H1 (cell line): ENCODE results near the gene ADAM12. TPM values are rescaled to one million over a fixed set of nuclear protein-coding genes. Genes with fewer than 3 reads are reported as not detected.

Experiments
- CTCF ChIA-PET: fragments of 300-600 bp; sonication (Branson Sonifier 250); formaldehyde crosslinking; loops from one replicate; lab custom pipeline; 2021; ENCODE audit not compliant: partially characterized antibody; lab: Charles Lee
- POLR2A ChIA-PET: fragments of 300-600 bp; sonication (Branson Sonifier 250); formaldehyde crosslinking; loops from one replicate; lab custom pipeline; 2021; ENCODE audit warnings: inconsistent platforms; ENCODE audit not compliant: partially characterized antibody; lab: Charles Lee
- DNase-seq, 2 experiments: peaks; one replicate each; pipeline versions ENCODE4 v3.0.0 to v3.0.0-alpha.2; 2010 to 2022; ENCODE audit warnings: low spot score in 2 of 2, low read depth in 1 of 2, mixed read lengths in 1 of 2
- FAIRE-seq: peaks from 2 replicates; lab custom pipeline; 2011; peaks lifted over from hg19 to GRCh38; lab: Jason Lieb, UNC
- H2AFZ ChIP-seq: 2 replicates; pipeline ENCODE4 v1.8.1; 2012; ENCODE audit warnings: low read length, inconsistent platforms
- H2AK5ac ChIP-seq: 2 replicates; pipeline ENCODE4 v1.6.1; 2013; ENCODE audit warnings: low read depth, low read length
- H2BK120ac ChIP-seq: replicated peaks from 2 replicates; pipeline ENCODE3; 2013; ENCODE audit warnings: low read depth, low read length, inconsistent platforms
- H2BK12ac ChIP-seq: 2 replicates; pipeline ENCODE4 v1.6.1; 2013; ENCODE audit warnings: low read depth, low read length
- H2BK15ac ChIP-seq: 2 replicates; pipeline ENCODE4 v1.6.1; 2013; ENCODE audit warnings: low read length
- H2BK20ac ChIP-seq: 2 replicates; pipeline ENCODE4 v1.6.1; 2013; ENCODE audit warnings: low read length
- H2BK5ac ChIP-seq: 2 replicates; pipeline ENCODE4 v1.6.1; 2013; ENCODE audit warnings: low read depth, low read length
- H3K14ac ChIP-seq: 2 replicates; pipeline ENCODE4 v1.6.1; 2013; ENCODE audit warnings: inconsistent platforms; ENCODE audit not compliant: insufficient read length
- H3K18ac ChIP-seq: 2 replicates; pipeline ENCODE4 v1.6.1; 2013; ENCODE audit warnings: low read length; ENCODE audit errors: extremely low read depth
- H3K23ac ChIP-seq: 2 replicates; pipeline ENCODE4 v1.6.1; 2013; ENCODE audit warnings: inconsistent platforms; ENCODE audit not compliant: insufficient read length
- H3K23me2 ChIP-seq: 2 replicates; pipeline ENCODE4 v1.6.1; 2013; ENCODE audit warnings: low read depth, low read length
- H3K27ac ChIP-seq: 2 replicates; pipeline ENCODE4 v1.6.1; 2011; ENCODE audit warnings: low read depth, low read length, inconsistent platforms
- H3K27me3 ChIP-seq, 4 experiments: replicated peaks in 1 of 4; 1 replicate in 1 of 4; 2 replicates in 3 of 4; pipeline versions ENCODE4 v1.6.1 to v1.8.1; 2011 to 2013; ENCODE audit warnings: low read length in 3 of 4, mild to moderate bottlenecking in 3 of 4, inconsistent platforms in 2 of 4, mixed read lengths in 2 of 4, moderate library complexity in 1 of 4; ENCODE audit not compliant: control insufficient read depth in 3 of 4, insufficient read depth in 3 of 4; ENCODE audit errors: extremely low read depth in 1 of 4
- H3K36me3 ChIP-seq, 4 experiments: 2 replicates each; pipeline versions ENCODE4 v1.6.1 to v1.8.1; 2011 to 2013; ENCODE audit warnings: mild to moderate bottlenecking in 4 of 4, low read length in 3 of 4, moderate library complexity in 2 of 4, control low read depth in 1 of 4, inconsistent platforms in 1 of 4; ENCODE audit not compliant: insufficient read depth in 4 of 4, control insufficient read depth in 2 of 4
- H3K4ac ChIP-seq: replicated peaks from 2 replicates; pipeline ENCODE3; 2013; ENCODE audit warnings: low read length, low read depth, mixed read lengths, inconsistent platforms; ENCODE audit not compliant: insufficient read length
- H3K4me1 ChIP-seq, 4 experiments: replicated peaks in 1 of 4; 1 replicate in 1 of 4; 2 replicates in 3 of 4; pipeline versions ENCODE4 v1.6.1 to v1.8.1; 2011 to 2013; ENCODE audit warnings: low read length in 3 of 4, inconsistent platforms in 2 of 4, mixed read lengths in 1 of 4; ENCODE audit not compliant: insufficient read depth in 4 of 4, control insufficient read depth in 3 of 4
- H3K4me2 ChIP-seq, 2 experiments: 2 replicates each; pipeline versions ENCODE4 v1.6.1 to v1.8.1; 2011 to 2013; ENCODE audit warnings: low read depth in 2 of 2, low read length in 2 of 2, control low read depth in 1 of 2, inconsistent platforms in 1 of 2, mild to moderate bottlenecking in 1 of 2; ENCODE audit not compliant: insufficient read depth in 1 of 2
- H3K4me3 ChIP-seq, 4 experiments: fragments of 200-600, 300-600 bp in 1 of 4; sonication (generic), shearing (Covaris generic), sonication (Bioruptor Twin) in 1 of 4; 2 replicates each; pipeline versions ENCODE4 v1.5.1 to v1.8.1; 2011 to 2016; ENCODE audit warnings: low read length in 4 of 4, low read depth in 3 of 4, control low read depth in 2 of 4, inconsistent platforms in 2 of 4, mild to moderate bottlenecking in 2 of 4, mixed read lengths in 1 of 4, moderate library complexity in 1 of 4; ENCODE audit not compliant: insufficient read depth in 2 of 4; ENCODE audit errors: extremely low read depth in 1 of 4
- H3K56ac ChIP-seq: replicated peaks from 2 replicates; pipeline ENCODE3; 2013; ENCODE audit warnings: low read depth, mild to moderate bottlenecking, mixed read lengths, low read length, inconsistent platforms; ENCODE audit not compliant: insufficient read length
- H3K79me1 ChIP-seq: 2 replicates; pipeline ENCODE4 v1.6.1; 2013; ENCODE audit warnings: low read depth, low read length, control low read depth
- H3K79me2 ChIP-seq, 2 experiments: 2 replicates each; pipeline versions ENCODE4 v1.6.1 to v1.8.1; 2012 to 2013; ENCODE audit warnings: low read length in 2 of 2, mild to moderate bottlenecking in 2 of 2, inconsistent platforms in 1 of 2; ENCODE audit not compliant: insufficient read depth in 2 of 2, control insufficient read depth in 1 of 2
- H3K9ac ChIP-seq, 4 experiments: replicated peaks in 1 of 4; 1 replicate in 1 of 4; 2 replicates in 3 of 4; pipeline versions ENCODE4 v1.6.1 to v1.8.1; 2011 to 2013; ENCODE audit warnings: low read depth in 3 of 4, low read length in 3 of 4, control low read depth in 2 of 4, mild to moderate bottlenecking in 2 of 4, moderate library complexity in 2 of 4, inconsistent platforms in 1 of 4; ENCODE audit errors: extremely low read depth in 1 of 4
- H3K9me3 ChIP-seq, 2 experiments: 2 replicates each; pipeline versions ENCODE4 v1.6.1 to v1.8.1; 2012 to 2013; ENCODE audit warnings: mild to moderate bottlenecking in 2 of 2, moderate library complexity in 2 of 2, control low read depth in 1 of 2, inconsistent platforms in 1 of 2, low read depth in 1 of 2, low read length in 1 of 2, mixed read lengths in 1 of 2; ENCODE audit not compliant: insufficient read depth in 2 of 2
- H4K20me1 ChIP-seq, 2 experiments: replicated peaks in 1 of 2; 2 replicates each; pipeline versions ENCODE3 to v1.8.1; 2011 to 2013; ENCODE audit warnings: inconsistent platforms in 2 of 2, low read length in 2 of 2, mild to moderate bottlenecking in 1 of 2; ENCODE audit not compliant: insufficient read depth in 2 of 2, control insufficient read depth in 1 of 2
- H4K5ac ChIP-seq: 2 replicates; pipeline ENCODE4 v1.6.1; 2013; ENCODE audit warnings: low read length, low read depth, mixed read lengths, inconsistent platforms; ENCODE audit not compliant: insufficient read length
- H4K8ac ChIP-seq: 2 replicates; pipeline ENCODE4 v1.8.0; 2013; ENCODE audit warnings: mild to moderate bottlenecking, moderate library complexity, low read length, inconsistent platforms; ENCODE audit not compliant: insufficient read depth; ENCODE audit errors: extremely low read depth
- H4K91ac ChIP-seq: replicated peaks from 2 replicates; pipeline ENCODE3; 2013; ENCODE audit warnings: low read length, mixed read lengths, inconsistent platforms; ENCODE audit not compliant: insufficient read length
- CTBP2 ChIP-seq: IDR thresholded peaks from 2 replicates; pipeline ENCODE4 v1.7.0; 2011; ENCODE audit warnings: borderline replicate concordance, mild to moderate bottlenecking, moderate library complexity, mixed read lengths, low read length; ENCODE audit not compliant: insufficient read depth, insufficient read length
- EP300 ChIP-seq, 2 experiments: IDR thresholded peaks; 1 replicate in 1 of 2; 2 replicates in 1 of 2; pipeline ENCODE4 v1.6.1; 2011 to 2012; ENCODE audit warnings: low read depth in 2 of 2, low read length in 2 of 2, mild to moderate bottlenecking in 2 of 2, borderline replicate concordance in 1 of 2, inconsistent platforms in 1 of 2, moderate library complexity in 1 of 2
- GTF2F1 ChIP-seq: IDR thresholded peaks from 2 replicates; pipeline ENCODE4 v1.6.1; 2012; ENCODE audit warnings: low read depth, low read length, improper control_type of control experiment, borderline replicate concordance
- HDAC2 ChIP-seq, 2 experiments: fragments of 300-600 bp in 1 of 2; sonication (generic) in 1 of 2; IDR thresholded peaks; 2 replicates each; pipeline ENCODE4 v1.6.1; 2011 to 2012; ENCODE audit warnings: low read depth in 2 of 2, low read length in 2 of 2, mild to moderate bottlenecking in 2 of 2, moderate library complexity in 2 of 2, borderline replicate concordance in 1 of 2, inconsistent platforms in 1 of 2
- HDAC6 ChIP-seq: IDR thresholded peaks from one replicate; pipeline ENCODE4 v1.7.1; 2012; ENCODE audit warnings: low read depth, mild to moderate bottlenecking, inconsistent platforms, low read length, moderate library complexity
- KDM5A ChIP-seq: fragments of 200-600 bp; IDR thresholded peaks from 2 replicates; pipeline ENCODE4 v1.7.1; 2012; ENCODE audit warnings: mild to moderate bottlenecking, low read length, inconsistent platforms, mixed read lengths
- NANOG ChIP-seq: IDR thresholded peaks from 2 replicates; pipeline ENCODE4 v1.6.1; 2011; ENCODE audit warnings: low read length, low read depth, mild to moderate bottlenecking, inconsistent platforms; ENCODE audit not compliant: insufficient read depth, poor library complexity, severe bottlenecking
- RAD21 ChIP-seq, 2 experiments: IDR thresholded peaks in 1 of 2; conservative IDR thresholded peaks in 1 of 2; 2 replicates each; pipeline ENCODE4 v1.6.1; 2011; ENCODE audit warnings: low read depth in 2 of 2, low read length in 2 of 2, improper control_type of control experiment in 1 of 2, inconsistent platforms in 1 of 2, mild to moderate bottlenecking in 1 of 2, moderate library complexity in 1 of 2
- RNF2 ChIP-seq: fragments of 200-900, 300-1000 bp; sonication (generic); IDR thresholded peaks from 2 replicates; pipeline ENCODE4 v1.7.1; 2016; ENCODE audit warnings: borderline replicate concordance, low read depth, mild to moderate bottlenecking, antibody characterized with exemption, low read length; ENCODE audit not compliant: poor library complexity, severe bottlenecking; ENCODE audit errors: missing control alignments
- SP1 ChIP-seq: IDR thresholded peaks from 2 replicates; pipeline ENCODE4 v1.6.1; 2011; ENCODE audit warnings: low read depth, low read length
- WGBS, 2 experiments: shearing (Covaris generic) in 1 of 2; methylation state at CpG; one replicate each; pipeline versions ENCODE4 v1.1.6 to v1.1.7; 2013 to 2015; ENCODE audit warnings: low lambda C conversion rate in 2 of 2, mixed read lengths in 2 of 2, inconsistent platforms in 1 of 2, low coverage in 1 of 2, missing lambda C conversion rate in 1 of 2; ENCODE audit not compliant: insufficient replicate concordance in 2 of 2, insufficient coverage in 1 of 2, insufficient read length in 1 of 2; ENCODE audit errors: extremely low coverage in 1 of 2, missing lambda C conversion rate in 1 of 2; 5-methylcytosine and 5-hydroxymethylcytosine counted together
- polyA plus RNA-seq, 7 experiments: library from polyadenylated mRNA; depleted of rRNA in 3 of 7; stranded (reverse) in 5 of 7; unstranded in 2 of 7; fragments of >200 nt in 5 of 7; fragments of 200-250 nt in 2 of 7; gene quantifications; 1 replicate in 5 of 7; 2 replicates in 1 of 7; 4 replicates in 1 of 7; pipeline versions ENCODE4 v1.2.1 to v1.2.3, GENCODE V29; 2011 to 2013; ENCODE audit warnings: missing spikeins in 2 of 7, mixed read lengths in 2 of 7
- total RNA-seq: library from RNA; stranded (reverse); fragmentation: NEBNext Ultra II Directional; extraction: Animal tissue kit (Norgen Biotek cat#: 25700); gene quantifications from 2 replicates; pipeline ENCODE4 v1.2.1, GENCODE V29; 2021

The ADAM12 gene
- total and polyA plus RNA-seq, 2 of the 8 experiments (the other 6 are each of a cell fraction or from before 2014, with no cell fraction given): 0.07 to 0.17 TPM

DNA sequence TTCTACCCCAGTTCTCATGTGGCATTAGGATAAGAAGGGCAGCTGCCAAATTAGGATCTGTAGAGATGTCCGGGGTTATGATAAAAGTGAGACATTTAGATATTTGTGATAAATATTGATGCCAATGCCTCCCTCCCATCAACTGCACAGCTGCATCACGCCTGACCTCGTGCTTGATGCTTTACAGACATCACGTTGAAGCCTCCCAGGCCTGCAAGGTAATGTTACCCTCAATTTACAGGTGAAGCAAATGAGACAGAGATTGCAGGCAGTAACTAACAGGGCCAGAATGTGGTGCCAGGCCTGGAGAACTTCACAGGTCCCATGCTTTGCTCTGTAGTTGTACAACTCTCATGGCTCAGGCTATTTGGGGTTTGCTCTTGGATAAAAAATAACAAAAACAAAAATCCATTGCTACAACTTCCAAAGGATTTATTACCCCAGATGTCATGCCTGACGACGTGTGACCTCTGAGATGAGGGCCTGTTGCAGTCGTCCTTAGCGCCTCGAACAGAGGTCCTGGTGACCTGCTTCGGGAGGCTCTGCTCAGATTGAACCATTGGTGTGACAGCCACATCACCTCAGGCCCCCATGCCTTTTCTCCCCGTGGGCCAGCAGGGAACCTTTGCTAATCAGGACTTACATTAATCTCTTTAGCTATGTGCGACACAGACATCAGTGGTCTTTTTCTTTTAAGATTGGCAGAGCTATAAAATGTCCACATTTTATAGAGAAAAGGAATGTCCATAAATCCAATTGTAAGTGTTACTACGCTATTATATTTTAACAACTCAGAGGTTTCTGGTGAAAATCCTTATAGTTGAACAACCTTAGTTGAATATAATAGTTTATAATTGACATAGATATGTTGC lies 169.3 kb downstream of the ADAM12 start:
- CTCF ChIA-PET: no interaction called here
- no peak overlapping the region for H2BK5ac ChIP-seq
- H3K23me2 ChIP-seq: no peaks in the 10 kb centered on the region
- no peak overlapping the region for H4K5ac ChIP-seq
- H3K79me1 ChIP-seq: no peaks in the 10 kb centered on the region
- peaks cover 0 to 4% (median 3%) of the 10 kb centered on the region in 4 experiments; a peak in 4 of 7 replicates for H3K4me1 ChIP-seq
- no peak overlapping the region for H2AK5ac ChIP-seq
- H2BK20ac ChIP-seq: no peak overlapping the region
- H4K20me1 ChIP-seq: no peaks in the 10 kb centered on the region
- H3K9me3 ChIP-seq: no peaks in the 10 kb centered on the region
- FAIRE-seq (no peak), DNase-seq (no peak)
- no peak overlapping the region for H3K14ac ChIP-seq
- no peak overlapping the region for H3K4ac ChIP-seq
- no peak overlapping the region for H3K23ac ChIP-seq
- H2BK12ac ChIP-seq: no peak overlapping the region
- H3K27ac ChIP-seq: no peak overlapping the region
- H2BK120ac ChIP-seq: no peak overlapping the region
- H3K27me3 ChIP-seq: no peaks in the 10 kb centered on the region
- whole genome bisulfite sequencing, 2 experiments: 83% methylated on average over 13 of the region's 13 CpGs; no CpG with 5 or more reads in 1 of the 2 experiments
- no peak overlapping the region for H4K8ac ChIP-seq
- POLR2A ChIA-PET: no interaction called here
- no peak overlapping the region for H2AFZ ChIP-seq
- H3K36me3 ChIP-seq: no peaks in the 10 kb centered on the region
- no peak overlapping the region for H3K4me3 ChIP-seq
- no peak overlapping the region for H4K91ac ChIP-seq
- H3K9ac ChIP-seq: no peak overlapping the region
- H3K18ac ChIP-seq: no peak overlapping the region
- H3K4me2 ChIP-seq: no peak overlapping the region
- H2BK15ac ChIP-seq: no peak overlapping the region
- H3K79me2 ChIP-seq: no peaks in the 10 kb centered on the region
- no peak overlapping the region for H3K56ac ChIP-seq
- TF ChIP-seq NANOG: no peak
- no peak for TF ChIP-seq RAD21 (IDR thresholded peaks at IDR 0.05 in 1 of 2, conservative IDR thresholded peaks at IDR 0.05 in 1 of 2; ENCODE audit: low read depth in 2 of 2, low read length in 2 of 2)
- no peak for TF ChIP-seq HDAC6
- no peak for TF ChIP-seq CTBP2
- no peak for TF ChIP-seq SP1
- no peak for TF ChIP-seq HDAC2 (IDR thresholded peaks at IDR 0.05; ENCODE audit: borderline replicate concordance in 1 of 2, low read depth in 2 of 2, low read length in 2 of 2)
- TF ChIP-seq EP300 (IDR thresholded peaks at IDR 0.05; ENCODE audit: borderline replicate concordance in 1 of 2, low read depth in 2 of 2, low read length in 2 of 2): no peak
- TF ChIP-seq GTF2F1: no peak
- no peak for TF ChIP-seq RNF2
- no peak for TF ChIP-seq KDM5A
